NCI-H69 (cell line): ENCODE measurements around the gene TNC.

ENCODE experiments used
- DNase-seq: peaks from one replicate; lab custom pipeline; 2025; lab: John Stamatoyannopoulos, UW

The TNC gene

GRCh38 chr9:115117999-115118878 lies at the start of gene TNC:
TNC (minus strand) TSS chr9:115118157; CDS start chr9:115091018, 27,139 bp downstream.
- DNase-seq, result peak; percentile 94

DNA sequence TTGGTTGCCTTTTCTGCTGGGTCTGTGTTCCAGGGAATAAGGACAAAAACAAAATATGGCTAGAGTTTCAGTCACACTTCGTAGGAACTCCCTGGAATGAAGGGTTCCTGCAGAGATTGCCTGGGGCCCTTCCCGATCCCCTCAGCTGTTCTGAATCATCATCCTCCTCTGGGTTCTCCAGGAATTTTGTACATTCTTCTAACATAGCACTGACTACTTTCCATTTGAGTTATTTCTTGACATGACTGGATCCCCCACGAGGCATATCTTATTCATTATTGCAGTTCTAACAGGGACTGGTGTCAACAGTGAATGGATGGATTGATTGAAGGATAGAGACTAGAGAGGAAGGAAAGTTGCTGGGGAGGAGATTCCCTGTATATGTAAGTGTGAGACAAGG lies 49.2 kb upstream of the TNC start:
- DNase-seq, result no peak

- DNase-seq, result no peak
These were observed 47.3 kb upstream of the TNC start for GRCh38 chr9:115165233-115165632.

- DNase-seq, result peak; percentile 87
These were observed 46.6 kb upstream of the TNC start for GRCh38 chr9:115164511-115164974.

- DNase-seq, result no peak
These were observed 45.0 kb upstream of the TNC start for GRCh38 chr9:115162946-115163345.

DNA sequence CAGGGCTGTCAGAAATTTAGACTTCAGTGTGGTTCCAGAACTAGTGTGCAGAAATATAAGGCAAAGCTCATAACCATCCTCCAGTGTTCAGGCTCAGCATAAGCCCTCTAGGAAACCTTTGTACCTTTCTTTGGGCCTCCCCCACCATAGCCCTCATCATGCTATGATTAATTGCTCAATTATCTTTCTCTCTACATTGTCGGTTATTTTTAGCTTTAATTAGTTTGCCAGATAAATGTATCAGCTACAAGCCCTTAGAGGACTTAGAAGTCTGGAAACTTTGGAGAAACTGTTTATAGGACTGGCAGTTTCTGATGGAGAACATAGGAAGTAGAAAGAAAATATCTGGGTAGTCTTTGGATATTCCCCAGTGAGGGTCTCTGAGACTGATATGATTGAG lies 43.5 kb upstream of the TNC start:
- DNase-seq, result no peak

- DNase-seq, result no peak
These were observed 40.9 kb upstream of the TNC start for GRCh38 chr9:115158661-115159481.

DNA sequence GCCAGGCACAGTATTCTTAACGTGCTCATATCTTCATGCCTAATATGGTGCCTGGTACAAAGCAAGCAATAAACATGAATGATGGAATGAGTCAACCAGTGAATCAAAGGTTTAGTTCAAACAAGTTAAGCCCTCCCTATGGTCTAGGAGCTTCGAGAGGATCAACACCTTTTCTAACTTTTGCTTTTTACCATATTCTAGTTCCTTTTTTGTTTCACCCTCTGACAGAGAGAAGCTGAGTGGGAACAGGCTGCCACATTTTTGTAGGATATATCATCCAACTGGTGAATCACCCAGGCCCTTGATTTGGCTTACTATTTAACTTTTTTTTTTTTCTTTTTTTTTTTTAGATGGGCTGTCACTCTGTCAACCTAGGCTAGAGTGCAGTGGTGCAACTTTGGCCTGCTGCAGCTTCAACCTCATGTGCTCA lies 39.3 kb upstream of the TNC start:
- no peak for DNase-seq

DNA sequence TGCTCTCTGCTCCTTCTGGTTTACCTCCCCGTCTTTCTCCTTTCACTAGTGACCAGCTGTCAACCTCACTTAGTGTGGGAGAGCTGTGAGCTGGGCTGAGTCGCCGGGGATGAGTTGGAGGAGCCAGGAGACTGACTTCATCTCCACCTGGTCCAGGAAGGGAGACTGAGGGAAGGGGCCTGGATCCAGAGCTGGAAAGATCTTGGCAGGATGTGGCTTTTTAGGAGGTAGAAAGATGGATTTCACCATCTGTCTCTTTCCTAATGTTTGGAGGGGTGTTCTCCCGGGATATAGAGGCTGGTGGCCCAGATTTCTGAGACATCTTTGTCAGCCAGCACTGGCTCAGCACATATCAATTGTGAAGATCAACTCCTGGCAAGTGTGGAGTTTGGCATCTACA lies 37.1 kb upstream of the TNC start:
- DNase-seq, result no peak

DNA sequence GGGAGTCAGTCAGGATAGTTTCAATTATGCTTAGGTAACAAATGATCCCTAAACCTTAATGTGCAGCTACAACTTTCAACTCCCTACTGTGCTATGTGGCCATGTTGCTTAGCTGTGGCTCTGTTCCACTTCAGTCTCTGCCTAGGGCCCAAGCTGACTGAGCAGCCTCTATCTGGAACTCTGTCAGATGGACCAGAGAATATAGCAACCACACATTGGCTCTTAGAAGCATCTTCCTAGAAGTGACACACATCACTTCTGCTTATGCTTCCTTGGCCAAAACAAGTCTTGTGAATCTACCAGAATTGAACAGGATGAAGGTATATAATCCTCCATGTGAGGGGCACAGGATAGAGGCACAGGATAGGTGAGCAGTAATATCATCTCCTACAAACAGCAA lies 36.7 kb upstream of the TNC start:
- no peak for DNase-seq

DNA sequence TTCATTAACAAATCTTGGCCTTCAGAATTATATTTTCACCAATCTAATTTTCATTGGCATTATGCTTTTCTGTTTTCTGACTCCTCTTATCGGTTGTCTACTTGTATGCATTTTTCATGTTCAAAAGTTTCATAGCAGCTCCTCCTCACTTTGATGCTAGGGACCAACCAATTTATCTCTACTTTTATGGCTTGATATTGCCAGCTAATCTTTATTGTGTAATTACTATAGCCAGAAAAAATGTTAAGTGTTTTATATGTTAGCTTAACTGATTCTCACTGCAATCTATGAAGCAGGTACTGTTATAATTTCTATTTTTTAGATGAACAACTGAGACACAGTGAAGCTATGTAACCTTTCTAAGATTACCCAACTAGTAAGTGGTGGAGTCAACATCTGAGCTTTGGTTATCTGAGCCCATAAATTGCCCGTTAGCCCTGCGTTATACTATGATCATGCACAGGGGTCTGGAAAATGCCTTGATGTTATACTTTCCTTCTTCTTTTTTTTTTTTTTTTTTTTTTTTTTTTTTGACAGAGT lies 34.4 kb upstream of the TNC start:
- DNase-seq, result no peak

GRCh38 chr9:115148721-115149120 lies 30.8 kb upstream of the TNC start:
- no peak for DNase-seq

DNA sequence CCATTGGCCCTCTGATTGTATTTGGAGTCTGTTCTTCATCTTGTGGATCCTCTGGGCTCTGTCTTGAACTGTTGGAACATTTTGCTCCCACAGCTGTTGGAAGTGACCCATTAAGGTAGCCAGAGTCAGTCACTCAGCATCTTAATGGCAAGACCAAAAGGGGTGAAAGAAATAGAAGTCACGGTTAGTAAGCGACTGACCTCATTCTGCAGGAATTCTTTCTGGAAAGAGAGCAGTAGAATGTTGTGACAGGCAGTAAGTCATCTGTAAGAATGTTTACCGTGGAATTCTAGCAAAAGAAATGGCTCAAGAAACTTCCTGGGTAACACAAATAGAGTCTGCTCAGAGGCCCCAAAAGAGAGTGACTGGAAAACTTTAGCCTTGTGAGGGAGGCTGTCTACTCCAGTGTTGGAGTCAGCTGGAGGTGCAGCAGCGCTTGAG lies 28.6 kb upstream of the TNC start:
- DNase-seq, result no peak

DNA sequence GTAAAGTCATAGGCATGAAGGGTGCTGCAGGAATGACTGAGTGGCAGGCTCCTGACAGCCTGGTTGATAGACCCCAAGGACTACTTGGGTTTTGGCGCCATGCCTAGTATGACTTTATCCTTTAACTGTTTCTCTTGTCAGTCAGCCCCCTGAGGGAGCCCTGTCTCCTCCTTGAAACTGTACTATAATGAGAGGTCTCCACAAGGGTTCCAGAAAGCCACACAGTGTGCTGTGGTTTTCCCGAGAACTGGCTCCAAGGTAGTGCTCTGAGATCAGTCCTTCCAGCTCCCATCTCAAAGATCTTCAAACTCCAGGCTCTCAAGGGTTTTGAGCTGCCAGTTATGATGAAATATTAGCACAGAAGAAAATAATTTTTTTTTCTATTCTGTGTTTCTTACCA lies 26.7 kb upstream of the TNC start:
- DNase-seq, result peak; percentile 42

- DNase-seq, result no peak
These were observed 25.7 kb upstream of the TNC start for GRCh38 chr9:115143689-115144088.

DNA sequence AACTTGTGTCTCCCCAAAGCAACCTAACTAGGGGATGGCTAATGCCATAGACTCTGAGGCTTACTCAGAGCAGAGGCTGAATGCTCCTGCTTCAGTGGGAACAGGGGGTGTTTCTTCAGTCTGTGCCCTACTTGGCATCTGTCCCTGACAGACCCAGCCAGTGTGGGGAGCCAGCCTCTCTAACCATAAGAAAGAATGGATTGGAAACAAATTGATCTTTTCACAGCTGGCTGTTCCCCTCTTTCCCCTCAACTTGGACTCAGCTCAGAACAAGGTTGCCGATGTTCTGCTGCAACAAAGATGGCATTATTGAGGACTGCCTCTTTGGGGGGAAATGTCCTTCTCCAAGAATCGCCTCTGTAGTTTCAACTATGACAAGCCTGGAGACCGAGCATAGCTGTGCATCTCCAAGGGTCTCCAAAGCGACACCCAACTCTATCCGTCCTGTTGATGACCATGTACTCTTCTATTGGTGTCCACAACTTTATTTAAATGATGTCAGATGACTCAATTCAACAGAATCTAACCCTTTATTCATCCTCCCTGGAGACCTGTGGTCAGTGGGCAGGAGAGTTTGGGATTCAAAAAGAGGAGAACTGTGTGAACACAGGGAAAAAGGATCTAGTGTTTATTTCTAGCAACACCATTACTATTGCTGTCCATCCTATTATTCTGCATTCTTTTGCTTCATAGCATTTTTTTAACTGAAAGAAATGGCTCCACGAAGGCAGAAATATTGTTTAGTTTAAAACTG lies 24.7 kb upstream of the TNC start:
- no peak for DNase-seq

DNA sequence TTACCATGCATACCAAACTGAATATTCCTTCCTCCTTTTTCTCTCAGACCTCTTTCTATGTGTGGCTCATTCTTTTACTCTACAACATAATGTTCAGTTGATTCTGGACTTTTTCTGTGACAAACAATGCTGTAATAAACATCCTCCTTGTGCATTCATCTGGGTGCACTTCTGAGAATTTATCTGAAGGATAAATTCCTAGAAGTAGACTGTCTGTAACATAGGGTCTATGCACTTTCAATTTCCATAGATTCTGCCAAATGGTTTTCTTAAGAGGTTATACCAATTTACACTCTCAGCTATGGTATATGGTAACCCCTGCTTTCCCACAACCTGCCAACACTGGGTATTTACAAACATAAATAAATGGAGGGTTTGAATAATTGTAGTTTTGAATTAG lies 24.1 kb upstream of the TNC start:
- DNase-seq, result no peak

- DNase-seq, result no peak
These were observed 23.7 kb upstream of the TNC start for GRCh38 chr9:115141612-115142011.

DNA sequence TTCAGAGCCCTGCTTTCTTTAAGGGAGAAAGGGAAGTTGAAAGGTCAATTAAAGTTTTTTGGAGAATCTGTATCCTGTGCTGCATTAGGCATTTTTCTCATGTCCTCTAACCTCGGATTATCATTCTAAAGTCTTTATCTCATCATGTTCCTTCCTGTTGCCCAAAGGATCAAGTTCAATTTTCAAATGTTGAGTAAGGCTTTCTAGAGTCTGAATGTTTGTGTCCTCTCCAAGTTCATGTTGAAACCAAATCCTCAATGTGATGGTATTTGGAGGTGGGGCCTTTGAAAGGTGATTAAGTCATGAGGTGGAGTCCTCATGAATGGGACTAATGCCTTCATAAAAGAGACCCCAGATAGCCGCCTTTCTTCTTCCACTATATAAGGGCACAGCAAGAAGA lies 20.2 kb upstream of the TNC start:
- DNase-seq, result no peak

- no peak for DNase-seq
These were observed 19.6 kb upstream of the TNC start for GRCh38 chr9:115137526-115137925.

DNA sequence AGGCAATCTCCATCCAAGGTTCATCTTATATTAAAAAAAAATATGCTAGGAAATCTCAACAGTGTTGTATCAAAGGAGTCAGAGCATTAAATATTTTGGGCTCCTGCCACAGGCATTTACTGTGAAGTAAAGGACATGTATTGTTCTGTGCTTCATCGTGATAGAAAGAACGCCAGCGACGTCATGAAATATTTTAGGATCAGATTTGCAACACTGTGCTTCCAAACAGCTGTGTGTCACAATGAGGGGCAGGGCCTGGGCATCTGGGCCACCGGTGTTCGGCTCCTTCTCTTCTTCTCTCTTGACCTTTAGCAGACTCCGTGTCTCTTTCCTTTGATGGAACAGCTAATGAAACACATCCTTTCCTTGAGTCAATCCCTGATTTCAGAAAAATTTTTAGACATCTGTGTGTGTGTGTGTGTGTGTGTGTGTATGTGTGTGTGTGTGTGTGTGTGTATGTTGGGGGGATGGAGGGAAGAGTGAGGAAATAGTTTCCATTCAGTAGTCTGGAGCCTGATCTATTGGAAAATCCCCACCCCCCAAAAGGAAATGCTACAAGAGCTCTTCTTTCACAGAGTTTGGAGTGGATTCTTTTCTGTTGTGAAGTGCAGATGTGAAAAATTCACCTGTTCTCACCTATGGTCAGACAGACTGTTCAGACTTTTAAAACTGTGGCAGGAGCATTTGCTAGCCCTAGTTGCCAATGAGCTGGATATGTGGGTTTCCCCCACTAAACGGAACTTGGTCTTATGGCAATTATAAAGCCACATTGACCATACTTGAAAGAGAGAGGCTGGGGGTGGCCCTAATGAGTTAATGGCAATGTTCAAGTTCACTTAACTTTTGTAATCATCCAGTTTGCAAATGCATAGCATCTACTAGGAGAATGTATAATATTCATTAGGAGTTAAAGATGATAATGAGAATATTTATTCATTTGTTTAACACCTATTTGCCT lies 18.1 kb upstream of the TNC start:
- no peak for DNase-seq
